Keratinocyte (primary cell): ENCODE results near the gene NSG2. TPM values are rescaled to one million over a fixed set of nuclear protein-coding genes. Genes with fewer than 3 reads are reported as not detected.
"Not testable (repeated sequence)": the region's sequence is repeated elsewhere in the genome, so short reads cannot be mapped to it uniquely, and the experiment has no call there.

Experiments
- DNase-seq: peaks from one replicate; pipeline ENCODE4 v3.0.0-alpha.2; 2011; ENCODE audit warnings: low read depth, missing footprints, low spot score
- FAIRE-seq: peaks from 2 replicates; lab custom pipeline; 2011; peaks lifted over from hg19 to GRCh38; lab: Jason Lieb, UNC
- H2AFZ ChIP-seq: 2 replicates; pipeline ENCODE4 v1.6.0; 2012; ENCODE audit warnings: low read length, control low read depth, inconsistent platforms; ENCODE audit not compliant: control insufficient read depth
- H3K27ac ChIP-seq: 2 replicates; pipeline ENCODE4 v1.5.1; 2011; ENCODE audit warnings: low read length; ENCODE audit not compliant: control insufficient read depth, insufficient read depth
- H3K27me3 ChIP-seq: 3 replicates; pipeline ENCODE4 v1.6.0; 2011; ENCODE audit warnings: low read length; ENCODE audit not compliant: control insufficient read depth, insufficient read depth; ENCODE audit errors: extremely low read depth
- H3K36me3 ChIP-seq, 2 experiments: 2 replicates in 1 of 2; 3 replicates in 1 of 2; pipeline ENCODE4 v1.5.1; 2011; ENCODE audit warnings: low read length in 2 of 2, mild to moderate bottlenecking in 1 of 2; ENCODE audit not compliant: control insufficient read depth in 2 of 2, insufficient read depth in 2 of 2; ENCODE audit errors: extremely low read depth in 1 of 2
- H3K4me1 ChIP-seq: 3 replicates; pipeline ENCODE4 v1.5.1; 2011; ENCODE audit warnings: low read length; ENCODE audit not compliant: control insufficient read depth, insufficient read depth; ENCODE audit errors: extremely low read depth
- H3K4me2 ChIP-seq: 3 replicates; pipeline ENCODE4 v1.6.0; 2011; ENCODE audit warnings: low read depth, low read length; ENCODE audit not compliant: control insufficient read depth, insufficient read depth; ENCODE audit errors: extremely low read depth
- H3K4me3 ChIP-seq, 3 experiments: fragments of 200-600 bp in 1 of 3; sonication (generic) in 1 of 3; 2 replicates in 2 of 3; 3 replicates in 1 of 3; pipeline ENCODE4 v1.5.1; 2011 to 2016; ENCODE audit warnings: low read length in 3 of 3, mild to moderate bottlenecking in 3 of 3, control low read depth in 2 of 3, inconsistent platforms in 1 of 3, low read depth in 1 of 3, mixed read lengths in 1 of 3, mixed run types in 1 of 3, moderate library complexity in 1 of 3; ENCODE audit not compliant: control insufficient read depth in 2 of 3, insufficient read depth in 2 of 3; ENCODE audit errors: extremely low read depth in 1 of 3
- H3K79me2 ChIP-seq: 2 replicates; pipeline ENCODE4 v1.6.0; 2012; ENCODE audit warnings: low read length; ENCODE audit not compliant: control insufficient read depth, insufficient read depth
- H3K9ac ChIP-seq: 3 replicates; pipeline ENCODE4 v1.6.0; 2011; ENCODE audit warnings: low read length; ENCODE audit not compliant: control insufficient read depth, insufficient read depth; ENCODE audit errors: extremely low read depth
- H3K9me1 ChIP-seq: 3 replicates; pipeline ENCODE4 v1.6.0; 2011; ENCODE audit warnings: low read length; ENCODE audit not compliant: control insufficient read depth, insufficient read depth; ENCODE audit errors: extremely low read depth
- H3K9me3 ChIP-seq: 2 replicates; pipeline ENCODE4 v1.5.1; 2012; ENCODE audit warnings: low read depth, low read length; ENCODE audit not compliant: control insufficient read depth
- H4K20me1 ChIP-seq: 3 replicates; pipeline ENCODE4 v1.6.0; 2011; ENCODE audit warnings: low read length; ENCODE audit not compliant: control insufficient read depth, insufficient read depth; ENCODE audit errors: extremely low read depth
- CTCF ChIP-seq, 3 experiments: IDR thresholded peaks in 1 of 3; conservative IDR thresholded peaks in 1 of 3; optimal IDR thresholded peaks in 1 of 3; 2 replicates in 2 of 3; 3 replicates in 1 of 3; pipeline versions ENCODE3 to v1.5.1; 2011; ENCODE audit warnings: low read length in 3 of 3, mild to moderate bottlenecking in 3 of 3, moderate library complexity in 2 of 3, control low read depth in 1 of 3, inconsistent platforms in 1 of 3; ENCODE audit not compliant: insufficient read depth in 2 of 3; ENCODE audit errors: extremely low read depth in 1 of 3
- EZH2 ChIP-seq: IDR thresholded peaks from one replicate; pipeline ENCODE4 v1.6.1; 2012; ENCODE audit warnings: inconsistent platforms, mild to moderate bottlenecking, low read length, moderate library complexity
- dilution Hi-C: fragments of 300-500 bp; cut with MboI; formaldehyde crosslinking; loops from one replicate; pipeline ENCODE4 v1.7.0; 2020; ENCODE audit warnings: low sequenced_read_pairs; ENCODE audit not compliant: extremely low pct_ligation_motif_present
- polyA plus RNA-seq, 5 experiments: library from polyadenylated mRNA; depleted of rRNA in 3 of 5; stranded (reverse) in 3 of 5; stranded (forward) in 1 of 5; unstranded in 1 of 5; fragments of >200 nt; gene quantifications; 1 replicate in 1 of 5; 2 replicates in 3 of 5; 3 replicates in 1 of 5; pipeline versions ENCODE4 v1.2.1 to v1.2.3, GENCODE V29; 2011 to 2012; ENCODE audit warnings: missing spikeins in 2 of 5, low read depth in 1 of 5, low replicate concordance in 1 of 5

NSG2 gene
- polyA plus RNA-seq, 1 donor (not counting 4 experiments of a cell fraction or from before 2014, with no cell fraction given) = not detected

- no peak overlapping the region for H3K9ac ChIP-seq
- no peaks in the 10 kb centered on the region for H3K27me3 ChIP-seq
- no peak for FAIRE-seq
- no peak overlapping the region for H2AFZ ChIP-seq
- H3K4me3 ChIP-seq = no peak overlapping the region
- dilution Hi-C loops = no loop called here
- H4K20me1 ChIP-seq = no peaks in the 10 kb centered on the region
- no peak for DNase-seq
- H3K27ac ChIP-seq = no peak overlapping the region
- TF ChIP-seq CTCF (optimal IDR thresholded peaks at IDR 0.05 in 1 of 3, IDR thresholded peaks at IDR 0.05 in 1 of 3, conservative IDR thresholded peaks at IDR 0.05 in 1 of 3; ENCODE audit: extremely low read depth in 1 of 3, insufficient read depth in 2 of 3, low read length in 3 of 3) (no peak), EZH2 (no peak)
- no peaks in the 10 kb centered on the region for H3K9me1 ChIP-seq
- H3K4me1 ChIP-seq = no peaks in the 10 kb centered on the region
- no peaks in the 10 kb centered on the region for H3K9me3 ChIP-seq
- H3K4me2 ChIP-seq = no peak overlapping the region
- H3K36me3 ChIP-seq = no peaks in the 10 kb centered on the region
- H3K79me2 ChIP-seq = no peaks in the 10 kb centered on the region
These were observed 100.3 kb downstream of the NSG2 start for GRCh38 chr5:174145821-174146220.

GRCh38 chr5:174146556-174146955 lies 101.0 kb downstream of the NSG2 start:
- Histone ChIP-seq H2AFZ (no peak overlapping the region), H3K9me3 (no peaks in the 10 kb centered on the region), H3K4me3 (no peak overlapping the region), H4K20me1 (no peaks in the 10 kb centered on the region), H3K36me3 (no peaks in the 10 kb centered on the region), H3K27me3 (no peaks in the 10 kb centered on the region), H3K79me2 (no peaks in the 10 kb centered on the region), H3K4me2 (no peak overlapping the region), H3K9ac (no peak overlapping the region), H3K27ac (no peak overlapping the region), H3K9me1 (no peaks in the 10 kb centered on the region), H3K4me1 (no peaks in the 10 kb centered on the region)
- DNase-seq (no peak), FAIRE-seq (no peak)
- TF ChIP-seq EZH2 (no peak), CTCF (optimal IDR thresholded peaks at IDR 0.05 in 1 of 3, IDR thresholded peaks at IDR 0.05 in 1 of 3, conservative IDR thresholded peaks at IDR 0.05 in 1 of 3; ENCODE audit: extremely low read depth in 1 of 3, insufficient read depth in 2 of 3, low read length in 3 of 3) (no peak)
- dilution Hi-C loops = no loop called here

GRCh38 chr5:174147012-174147411 lies 101.5 kb downstream of the NSG2 start:
- not testable (repeated sequence) for DNase-seq, FAIRE-seq

More at GRCh38 chr5:174147012-174147411, 101.5 kb downstream of the NSG2 start:
- H3K79me2 ChIP-seq, H3K27ac ChIP-seq, dilution Hi-C loops, H2AFZ ChIP-seq, H3K9me1 ChIP-seq, H3K4me3 ChIP-seq, H4K20me1 ChIP-seq, H3K36me3 ChIP-seq, H3K9ac ChIP-seq, H3K4me2 ChIP-seq, H3K4me1 ChIP-seq, H3K27me3 ChIP-seq, H3K9me3 ChIP-seq: not testable (repeated sequence)
